GM19372 (cell line): ENCODE results near the gene CNNM4.
"Not testable (repeated sequence)": the region's sequence is repeated elsewhere in the genome, so short reads cannot be mapped to it uniquely, and the experiment has no call there.

Source experiments
- ATAC-seq: cut with Tn5 transposase; IDR thresholded peaks from one replicate; pipeline ENCODE4 v1.9.1; 2021; ENCODE audit warnings: mild to moderate bottlenecking, low read depth, moderate library complexity; ENCODE audit not compliant: unreplicated experiment

Gene CNNM4

GRCh38 chr2:96788442-96789244, 27.9 kb downstream of the CNNM4 start:
- ATAC-seq, result no peak

- no peak for ATAC-seq
Observed at GRCh38 chr2:96789245-96789617, 28.5 kb downstream of the CNNM4 start.

- no peak for ATAC-seq
Observed at GRCh38 chr2:96792772-96793749, 32.4 kb downstream of the CNNM4 start.

GRCh38 chr2:96795076-96795475, 34.4 kb downstream of the CNNM4 start:
- ATAC-seq, result no peak

GRCh38 chr2:96796497-96796896, 35.8 kb downstream of the CNNM4 start:
- ATAC-seq, result not testable (repeated sequence)

- ATAC-seq, result no peak
Observed at GRCh38 chr2:96797066-96797625, 36.4 kb downstream of the CNNM4 start.

- no peak for ATAC-seq
Observed at GRCh38 chr2:96798733-96799622, 38.3 kb downstream of the CNNM4 start.

- ATAC-seq, result no peak
Observed at GRCh38 chr2:96799623-96799935, 38.9 kb downstream of the CNNM4 start.

GRCh38 chr2:96800061-96801004, 39.6 kb downstream of the CNNM4 start:
- ATAC-seq, result no peak

GRCh38 chr2:96801005-96801785, 40.5 kb downstream of the CNNM4 start:
- ATAC-seq, result no peak

GRCh38 chr2:96801786-96802595, 41.3 kb downstream of the CNNM4 start:
- no peak for ATAC-seq

- no peak for ATAC-seq
Observed at GRCh38 chr2:96802721-96803120, 42.0 kb downstream of the CNNM4 start.

- ATAC-seq, result no peak
Observed at GRCh38 chr2:96804986-96805385, 44.3 kb downstream of the CNNM4 start.

- not testable (repeated sequence) for ATAC-seq
Observed at GRCh38 chr2:96805946-96806345, 45.2 kb downstream of the CNNM4 start.

GRCh38 chr2:96806468-96807126, 45.9 kb downstream of the CNNM4 start:
- ATAC-seq, result no peak

- no peak for ATAC-seq
Observed at GRCh38 chr2:96807127-96807471, 46.4 kb downstream of the CNNM4 start.

GRCh38 chr2:96808176-96808837, 47.6 kb downstream of the CNNM4 start:
- ATAC-seq, result no peak
